ENCODE measurements around the gene PFDN6. TPM values are rescaled to one million over a fixed set of nuclear protein-coding genes. Genes with fewer than 3 reads are reported as not detected.
A peak's percentile ranks its signal among the peaks of the same experiment; 100 is the strongest.

Gene PFDN6
- total and polyA plus RNA-seq, 9 of the 15 experiments (the other 6 are each of a cell fraction or from before 2014, with no cell fraction given): 6.8 to 475 (median 216) TPM

- no peak for TF ChIP-seq TFE3 (CRISPR knock-in tag; IDR thresholded peaks at IDR 0.05)
- TF ChIP-seq SMAD4 (CRISPR knock-in tag; conservative IDR thresholded peaks at IDR 0.05): peak; percentile 48; the same call in 1 of the 2 replicates
- no peak for TF ChIP-seq NR2F6 (CRISPR knock-in tag; IDR thresholded peaks at IDR 0.05)
- TF ChIP-seq STAT5B (CRISPR knock-in tag; IDR thresholded peaks at IDR 0.05): no peak
- TF ChIP-seq TCFL5 (CRISPR knock-in tag; conservative IDR thresholded peaks at IDR 0.05): no peak
- no peak for TF ChIP-seq HDAC6 (IDR thresholded peaks at IDR 0.05; ENCODE audit: low read depth, low read length)
- no peak for TF ChIP-seq PREB (CRISPR knock-in tag; IDR thresholded peaks at IDR 0.05)
- no peak for TF ChIP-seq PBX2 (CRISPR knock-in tag; IDR thresholded peaks at IDR 0.05; ENCODE audit: low read depth)
- no peak for TF ChIP-seq PBX2 (tag; conservative IDR thresholded peaks at IDR 0.05; ENCODE audit: low read depth)
- no peak for TF ChIP-seq MTA1 (IDR thresholded peaks at IDR 0.05; ENCODE audit: borderline replicate concordance)
- peak in 2 of 3 experiments; percentile 7 to 50 for TF ChIP-seq YY1 (IDR thresholded peaks at IDR 0.05; ENCODE audit: borderline replicate concordance in 1 of 3, control insufficient read depth in 1 of 3, extremely low read depth in 1 of 3, insufficient read depth in 3 of 3, insufficient read length in 1 of 3, insufficient replicate concordance in 2 of 3, low read depth in 1 of 3, low read length in 2 of 3)
- 0 out of 2 replicates have a peak, but pooled peaks have one; percentile 48 for TF ChIP-seq RNF2 (IDR thresholded peaks at IDR 0.05)
- TF ChIP-seq ZFX (CRISPR knock-in tag; IDR thresholded peaks at IDR 0.05): peak; percentile 42
- TF ChIP-seq CREM (IDR thresholded peaks at IDR 0.05; ENCODE audit: low read depth): peak; percentile 57
- TF ChIP-seq YBX1 (IDR thresholded peaks at IDR 0.05): no peak
- no peak for TF ChIP-seq PYGO2 (tag; IDR thresholded peaks at IDR 0.05)
- no peak for TF ChIP-seq E2F5 (CRISPR knock-in tag; IDR thresholded peaks at IDR 0.05)
- peak; percentile 84; the same call in 1 of the 2 replicates for TF ChIP-seq RB1 (IDR thresholded peaks at IDR 0.05; ENCODE audit: low read depth)
- TF ChIP-seq ZNF165 (CRISPR knock-in tag; IDR thresholded peaks at IDR 0.05; ENCODE audit: borderline replicate concordance): no peak
- 0 out of 2 replicates have a peak, but pooled peaks have one; percentile 31 for TF ChIP-seq GATAD2B (IDR thresholded peaks at IDR 0.05; ENCODE audit: borderline replicate concordance)
- TF ChIP-seq ZSCAN32 (CRISPR knock-in tag; IDR thresholded peaks at IDR 0.05): no peak
- TF ChIP-seq NFXL1 (CRISPR knock-in tag; IDR thresholded peaks at IDR 0.05): no peak
Measured at GRCh38 chr6:33279971-33280511, 9.4 kb upstream of the PFDN6 start (continued).

All from K562 (cell line).